Measurements from ENCODE around the gene TLR9.

The TLR9 gene

DNA sequence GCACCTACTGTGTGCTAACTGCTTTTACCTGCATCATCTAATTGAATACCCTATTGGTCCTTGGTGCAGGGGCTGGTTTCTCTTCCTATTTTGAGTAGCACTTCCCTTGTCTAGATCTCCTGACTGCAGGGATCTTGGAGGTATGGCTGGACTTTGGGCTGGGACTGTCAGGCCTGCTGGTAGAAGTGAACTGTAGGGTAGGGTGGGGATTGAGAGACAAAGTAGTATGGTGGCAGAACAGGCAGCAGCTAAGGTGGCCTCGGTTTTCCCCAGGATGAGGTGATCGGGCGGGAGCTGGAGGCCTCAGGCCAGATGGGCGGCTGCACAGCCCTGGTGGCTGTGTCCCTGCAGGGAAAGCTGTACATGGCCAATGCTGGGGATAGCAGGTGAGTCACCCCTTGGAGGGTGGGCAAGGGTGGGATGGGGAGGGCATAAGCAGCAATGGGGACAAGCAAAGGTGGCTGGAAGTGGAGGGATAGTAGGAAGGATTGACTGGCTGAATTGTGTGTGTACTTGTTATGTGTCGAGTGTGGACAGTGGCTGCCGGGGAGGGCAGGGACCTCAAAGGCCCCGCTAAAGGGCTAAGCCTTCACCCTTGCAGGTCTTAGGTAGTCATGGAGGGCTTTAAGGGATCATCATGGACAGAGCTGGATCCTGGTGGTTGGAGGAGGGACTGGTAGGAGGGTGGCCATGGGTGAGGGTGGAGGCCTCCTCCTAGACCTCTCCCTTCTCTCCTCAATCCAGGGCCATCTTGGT lies 22.1 kb upstream of the TLR9 start:
- DNase-seq (ENCODE audit: low read depth): no peak

DNA sequence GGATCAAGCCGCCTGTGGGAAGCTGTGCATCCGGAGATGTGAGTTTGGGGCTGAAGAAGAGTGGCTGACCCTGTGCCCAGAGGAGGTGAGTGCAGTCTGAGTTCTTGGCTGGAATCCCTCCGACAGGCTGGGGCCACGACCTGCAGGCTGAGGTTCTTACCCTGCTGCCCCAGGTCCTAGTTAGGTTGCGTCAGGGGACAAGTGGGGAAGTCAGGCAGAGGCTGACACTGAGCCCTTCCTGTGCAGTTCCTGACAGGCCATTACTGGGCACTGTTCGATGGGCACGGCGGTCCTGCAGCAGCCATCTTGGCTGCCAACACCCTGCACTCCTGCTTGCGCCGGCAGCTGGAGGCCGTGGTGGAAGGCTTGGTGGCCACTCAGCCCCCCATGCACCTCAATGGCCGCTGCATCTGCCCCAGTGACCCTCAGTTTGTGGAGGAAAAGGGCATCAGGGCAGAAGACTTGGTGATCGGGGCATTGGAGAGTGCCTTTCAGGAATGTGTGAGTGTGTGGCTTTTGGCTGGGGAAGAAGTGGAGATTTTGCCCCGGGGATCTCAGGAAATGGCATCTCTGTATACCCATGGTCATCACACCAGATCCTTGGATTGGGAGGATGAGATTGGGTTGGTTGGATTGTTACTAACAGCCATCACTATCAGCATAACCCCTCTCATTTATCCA lies 21.4 kb upstream of the TLR9 start:
- DNase-seq (ENCODE audit: low read depth): no peak

DNA sequence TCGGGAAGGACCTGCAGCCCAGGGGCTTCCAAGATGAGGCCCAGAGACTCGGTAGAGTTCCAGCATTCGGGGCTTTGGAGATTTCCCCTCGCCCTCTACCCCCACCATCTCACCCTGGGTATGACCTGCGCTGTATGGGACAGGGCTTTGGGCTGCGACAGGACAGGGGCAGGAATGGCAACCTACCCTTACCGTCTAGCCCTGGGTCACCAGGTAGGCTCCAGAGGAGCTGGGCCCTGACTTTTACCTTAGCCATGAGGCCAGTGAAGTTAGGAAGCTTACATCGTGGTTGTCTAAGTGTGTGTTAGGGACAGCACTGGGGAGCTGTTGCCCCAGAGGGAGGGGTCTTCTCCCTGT lies 20.8 kb upstream of the TLR9 start:
- no peak for DNase-seq (ENCODE audit: low read depth)

DNA sequence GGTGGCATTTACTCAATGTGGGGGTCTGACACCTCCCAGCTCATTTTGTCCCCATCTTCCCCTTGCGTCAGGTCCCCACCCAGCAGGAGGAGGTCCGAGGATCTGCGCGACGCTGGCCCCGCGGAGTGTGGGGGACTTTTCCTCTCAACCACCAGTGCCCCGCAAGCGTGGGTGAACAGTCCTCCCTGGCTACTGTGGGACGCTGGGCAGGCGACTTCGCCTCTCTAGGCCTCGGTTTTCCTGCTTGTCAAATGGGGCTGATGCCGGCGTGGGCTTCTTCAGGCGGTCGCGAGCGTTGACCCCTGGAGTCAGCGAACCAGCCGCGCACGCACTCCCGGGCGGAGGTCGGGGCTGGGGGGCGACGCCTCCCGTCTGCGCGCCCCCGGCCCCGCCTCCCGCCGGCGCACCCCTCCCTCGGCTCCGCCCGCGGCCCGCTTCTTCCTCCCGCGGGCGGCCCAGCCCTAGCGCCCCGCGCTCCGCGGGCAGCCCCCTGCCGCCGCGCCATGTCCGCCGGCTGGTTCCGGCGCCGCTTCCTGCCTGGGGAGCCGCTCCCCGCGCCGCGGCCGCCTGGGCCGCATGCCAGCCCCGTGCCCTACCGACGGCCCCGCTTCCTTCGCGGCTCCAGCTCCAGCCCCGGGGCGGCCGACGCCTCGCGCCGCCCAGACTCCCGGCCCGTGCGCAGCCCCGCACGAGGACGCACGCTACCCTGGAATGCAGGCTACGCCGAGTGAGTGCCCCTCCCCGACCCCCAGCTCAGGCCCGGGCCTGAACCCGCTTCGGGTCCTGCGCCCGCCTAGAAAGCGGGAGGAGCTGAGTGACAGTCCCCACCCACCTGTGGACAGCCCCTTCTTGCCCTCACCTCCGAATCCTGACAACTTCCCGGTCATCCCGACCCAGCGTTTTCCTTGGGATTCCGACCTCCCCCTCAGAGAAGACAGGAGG lies 20.1 kb upstream of the TLR9 start, which contains the start of gene PPM1M:
Gene PPM1M (plus strand): TSS at position 438 of the 942 bp plus-strand sequence. CDS start 66 bp downstream, at position 504.
- peak; percentile 49 for DNase-seq (ENCODE audit: low read depth)

DNA sequence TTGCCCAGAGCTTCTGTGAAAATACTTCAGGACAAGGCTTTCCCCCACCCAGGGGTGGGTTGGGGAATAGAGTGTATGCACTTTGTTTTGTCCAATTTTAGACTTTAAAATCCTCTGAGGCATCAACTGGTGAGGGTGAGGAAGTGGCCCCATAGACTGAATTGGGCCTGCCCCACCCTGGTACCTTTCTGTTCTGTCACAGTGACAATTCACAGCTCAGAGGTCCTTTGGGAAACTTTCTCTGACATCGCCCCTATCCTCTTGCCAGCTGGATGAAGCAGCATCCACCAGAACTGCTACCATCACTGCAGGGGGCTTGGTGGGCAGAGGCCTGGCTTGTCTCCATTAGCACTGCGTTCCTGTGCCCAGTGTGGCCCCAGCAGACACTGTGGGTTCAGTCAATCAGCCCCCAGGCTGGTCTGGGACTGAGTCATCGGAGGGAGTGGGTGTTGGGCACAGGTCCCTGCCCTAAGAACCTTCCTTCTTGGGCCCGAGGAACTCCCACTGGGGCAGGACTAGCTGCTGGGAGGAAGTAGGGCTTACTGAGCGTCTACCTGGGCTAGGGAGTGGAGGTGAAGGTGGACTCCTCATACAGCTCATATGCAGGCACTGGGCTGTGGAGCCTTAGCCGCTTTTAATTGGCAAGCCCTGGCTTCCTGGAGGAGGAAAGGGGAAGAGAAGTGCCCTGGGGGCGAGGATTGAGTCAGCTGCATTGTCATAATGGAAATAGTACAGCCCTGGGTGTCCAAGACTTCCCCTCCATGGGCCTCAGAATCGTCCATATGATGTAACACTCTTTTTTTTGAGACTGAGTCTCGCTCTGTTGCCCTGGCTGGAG lies 18.6 kb upstream of the TLR9 start:
- DNase-seq (ENCODE audit: low read depth): no peak

DNA sequence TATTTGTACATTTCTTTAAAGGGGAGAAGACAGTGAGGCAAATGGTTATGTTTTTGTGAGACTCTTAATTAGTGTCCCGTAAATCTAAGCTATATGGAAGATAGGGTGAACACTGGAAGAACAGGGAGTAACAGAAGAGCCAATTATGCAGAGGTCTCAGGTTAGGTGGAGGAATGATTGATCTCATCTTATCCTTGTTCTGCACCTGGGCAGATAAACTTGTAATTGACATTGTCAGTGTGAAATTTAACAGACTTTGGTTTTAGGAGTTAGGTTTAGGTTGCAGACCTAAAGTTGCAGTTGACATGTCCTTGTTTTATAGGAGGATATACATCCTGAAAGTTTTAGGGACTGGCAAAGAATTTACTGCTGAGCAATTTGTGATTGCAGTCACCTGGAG lies 16.6 kb upstream of the TLR9 start:
- DNase-seq (ENCODE audit: low read depth): no peak

DNA sequence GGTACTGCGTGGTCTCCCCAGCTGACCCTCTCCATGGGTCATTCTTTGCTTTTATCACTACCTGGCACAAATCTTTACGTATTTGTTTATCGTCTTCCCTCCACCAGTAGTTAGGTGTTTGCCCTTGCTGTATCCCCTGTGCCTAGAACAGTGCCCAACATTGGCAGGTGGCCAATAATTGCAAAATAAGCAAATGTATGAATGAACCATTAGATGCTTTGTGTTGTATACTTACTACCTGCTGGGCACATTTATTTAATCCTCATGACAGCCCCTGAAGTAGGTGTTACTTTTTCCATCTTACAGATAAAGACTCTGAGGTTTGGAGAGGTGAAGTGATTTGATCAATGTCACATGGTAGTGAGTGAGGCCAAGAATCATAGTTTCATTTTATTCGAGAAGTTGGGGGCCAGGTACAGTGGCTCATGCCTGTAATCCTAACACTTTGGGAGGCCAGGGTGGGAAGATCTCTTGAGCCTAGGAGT lies 15.5 kb upstream of the TLR9 start:
- no peak for DNase-seq (ENCODE audit: low read depth)

DNA sequence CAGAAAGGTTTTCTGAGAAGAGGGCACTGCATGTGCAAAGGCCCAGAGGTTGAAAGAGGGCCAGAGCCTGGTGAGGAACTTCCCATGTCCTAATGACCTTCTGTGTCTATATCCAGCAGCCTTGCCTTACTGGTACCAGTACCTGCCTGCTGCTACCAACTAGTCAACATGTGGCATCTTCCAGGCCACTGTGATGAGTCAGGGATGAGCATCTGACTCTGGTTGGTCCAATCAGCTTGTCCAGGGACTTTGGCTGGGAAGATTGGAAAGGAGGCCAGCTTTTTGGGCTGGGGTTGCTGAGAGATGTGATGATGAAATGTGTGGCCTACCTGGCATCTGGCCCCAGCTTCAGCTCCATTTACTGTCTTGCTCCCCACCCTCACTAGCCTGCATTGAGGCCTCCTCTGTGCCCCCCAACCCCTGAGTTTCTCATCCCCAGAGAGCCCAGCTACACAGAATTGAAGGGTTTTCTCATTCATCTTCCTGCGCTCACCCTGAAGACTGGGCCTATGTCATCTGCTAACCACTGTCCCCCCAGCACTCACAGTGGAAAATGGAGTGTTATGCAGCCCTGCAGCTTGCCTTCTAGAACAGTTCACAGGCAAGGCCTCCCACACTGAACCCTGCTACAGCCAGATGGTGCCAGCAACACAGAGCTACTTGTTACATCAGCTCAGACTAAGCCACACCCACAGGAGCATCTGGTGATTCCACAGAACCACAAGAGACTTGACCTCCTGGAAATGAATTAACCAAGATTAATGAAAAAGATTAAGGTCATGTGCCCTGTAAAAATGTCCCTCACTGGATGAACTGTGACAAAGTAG lies 14.8 kb upstream of the TLR9 start:
- no peak for DNase-seq (ENCODE audit: low read depth)

DNA sequence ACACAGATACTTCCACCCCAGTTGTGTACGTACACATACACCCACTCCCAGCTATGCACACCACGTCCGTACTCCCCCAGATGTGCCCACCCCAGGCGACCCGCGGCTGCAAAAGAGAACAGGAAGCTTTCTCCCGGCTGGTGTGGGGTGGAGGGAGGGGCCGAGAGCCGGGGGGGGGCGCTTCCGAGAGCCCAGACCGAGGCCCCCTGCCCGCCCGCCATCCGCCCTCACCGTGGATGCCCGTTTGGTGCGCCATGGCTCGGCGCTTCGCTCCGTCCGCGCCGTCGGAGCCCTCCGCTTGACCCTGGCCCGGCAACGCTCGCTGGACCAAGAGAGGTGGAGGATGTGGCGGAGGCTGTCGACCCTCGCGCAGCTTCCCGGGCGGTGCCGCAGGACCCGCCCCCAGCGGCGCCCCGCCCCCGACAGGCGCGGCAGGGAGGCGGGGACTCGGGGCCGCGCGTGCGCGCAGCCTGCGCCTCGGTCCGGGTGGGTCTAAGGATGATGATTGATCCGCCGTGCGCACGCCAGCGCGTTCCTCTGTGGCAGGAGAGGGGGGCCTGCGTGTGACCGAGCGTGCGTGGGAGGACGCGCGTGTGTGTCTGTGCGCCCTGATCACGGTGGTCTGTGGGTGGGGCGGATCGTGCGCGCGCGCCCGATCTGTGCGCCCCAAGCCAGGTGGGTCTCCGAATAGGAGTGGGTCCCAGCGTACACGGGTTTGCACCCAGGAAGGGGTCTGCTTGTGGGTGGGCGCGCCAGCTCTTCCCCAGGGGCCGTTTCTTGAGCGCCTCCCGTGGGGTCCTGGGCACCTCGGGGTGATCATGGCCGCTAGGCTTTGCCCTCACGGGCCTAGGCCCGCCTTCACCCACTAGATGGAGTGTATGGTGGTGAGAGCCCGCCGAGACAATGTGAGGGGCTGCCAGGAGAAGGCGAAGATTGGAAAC lies 13.6 kb upstream of the TLR9 start, which contains the start of gene TWF2:
Gene TWF2 (minus strand): TSS at position 398 of the 941 bp plus-strand sequence. CDS start 142 bp downstream, at position 256.
- DNase-seq (ENCODE audit: low read depth): peak; percentile 77

DNA sequence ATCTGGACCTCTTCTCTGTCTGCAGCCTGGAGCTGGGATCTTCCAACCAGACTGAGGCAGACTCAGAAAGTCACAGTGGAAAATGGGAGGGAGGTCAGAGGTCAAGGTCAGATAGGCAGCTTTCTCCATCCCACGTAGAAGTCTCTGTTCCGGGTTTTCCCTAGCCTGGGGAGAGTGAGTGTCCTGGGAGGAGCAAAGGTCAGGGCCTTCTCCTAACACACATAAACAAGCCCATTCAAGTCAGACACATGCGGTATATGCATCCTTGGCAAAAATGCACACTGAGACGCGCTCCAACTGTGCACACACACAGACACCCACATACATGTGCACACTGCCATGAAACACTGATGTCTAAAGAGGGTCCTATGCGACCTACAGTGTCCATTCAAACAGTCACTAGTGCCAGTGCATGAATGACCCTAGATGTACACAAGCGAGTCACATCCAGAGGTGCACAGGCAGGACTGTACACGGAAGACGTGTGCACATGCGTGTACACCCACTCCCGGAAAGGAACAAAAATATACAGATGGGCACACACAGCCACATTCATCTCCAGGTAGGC lies 12.8 kb upstream of the TLR9 start:
- DNase-seq (ENCODE audit: low read depth): no peak

DNA sequence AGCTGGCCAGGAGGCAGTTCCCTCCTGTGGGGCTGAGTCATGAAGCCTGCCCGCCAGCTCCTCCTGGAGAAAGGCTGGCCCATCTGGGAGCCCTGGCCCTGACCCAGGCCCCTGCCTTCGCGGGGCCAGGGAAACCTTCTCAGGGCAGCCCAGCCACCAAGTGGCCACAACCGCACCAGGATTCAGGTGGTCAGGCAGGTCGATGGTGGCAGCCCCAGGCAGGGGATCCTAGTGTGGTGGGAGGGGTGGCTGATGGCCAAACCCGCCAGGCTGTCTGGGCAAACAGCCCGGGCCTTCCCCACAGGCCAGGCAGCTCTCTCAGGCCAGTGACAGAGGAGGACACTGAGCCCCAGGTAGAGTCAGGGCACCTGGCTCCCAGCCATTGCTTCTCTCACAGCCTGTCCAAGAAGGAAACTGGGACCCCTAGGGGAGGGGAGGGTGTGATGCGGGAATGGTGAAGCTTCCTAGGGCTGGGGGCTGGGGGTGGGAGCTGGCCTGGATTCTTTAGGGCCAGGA lies 12.3 kb upstream of the TLR9 start:
- no peak for DNase-seq (ENCODE audit: low read depth)

DNA sequence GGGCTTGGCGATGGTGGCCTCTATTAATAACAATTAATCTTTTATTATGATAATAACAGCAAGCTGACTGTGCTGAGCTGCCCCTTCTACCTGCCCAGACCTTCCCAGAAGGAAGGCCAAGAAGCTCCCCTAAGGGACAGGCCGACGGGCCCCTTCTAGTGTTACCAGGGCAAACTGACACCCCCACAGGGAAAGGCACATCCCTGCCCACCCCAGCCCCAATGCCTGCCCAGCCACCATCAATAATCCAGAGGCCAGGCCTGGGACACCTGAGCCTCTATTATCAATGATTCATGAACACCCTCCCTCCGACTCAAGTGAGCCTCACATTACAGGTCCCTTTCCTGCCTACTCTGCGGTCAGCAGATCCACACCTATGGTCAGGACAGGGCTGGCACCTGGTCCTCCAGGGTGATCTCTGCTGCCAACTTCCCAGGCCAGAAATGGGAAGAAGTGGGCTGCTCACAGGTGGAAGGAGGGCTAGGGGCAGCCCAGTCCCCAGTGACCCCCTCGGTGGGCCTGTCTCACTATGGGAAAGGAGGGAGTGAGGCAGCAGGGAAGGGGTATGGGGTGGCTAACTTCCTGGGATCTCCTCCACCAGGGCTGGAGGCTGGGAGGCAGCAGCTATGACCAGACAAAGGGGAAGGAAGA lies 11.7 kb upstream of the TLR9 start:
- DNase-seq (ENCODE audit: low read depth): no peak

DNA sequence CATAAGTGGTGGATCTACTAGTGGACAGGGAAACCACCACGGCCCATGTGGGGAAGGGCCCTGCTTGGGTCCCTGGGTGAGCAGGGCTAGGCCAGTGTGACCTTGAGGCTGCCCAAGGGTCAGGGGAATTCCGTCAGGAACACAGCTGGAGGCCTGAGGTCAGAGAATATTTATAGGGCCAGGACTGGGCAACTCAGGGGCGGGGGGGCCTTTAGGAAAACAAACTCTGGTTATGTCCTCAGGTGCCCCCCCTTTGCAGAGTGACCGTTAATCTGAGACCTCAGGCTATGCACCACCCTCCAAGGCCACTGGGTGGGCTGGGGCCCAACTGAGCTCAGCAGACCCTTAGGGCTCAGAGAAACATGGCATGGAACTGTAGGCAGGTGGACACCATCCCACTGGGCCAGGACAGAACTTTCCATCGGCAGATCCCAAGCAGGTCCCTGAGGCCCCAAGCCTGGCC lies 11.0 kb upstream of the TLR9 start:
- no peak for DNase-seq (ENCODE audit: low read depth)

DNA sequence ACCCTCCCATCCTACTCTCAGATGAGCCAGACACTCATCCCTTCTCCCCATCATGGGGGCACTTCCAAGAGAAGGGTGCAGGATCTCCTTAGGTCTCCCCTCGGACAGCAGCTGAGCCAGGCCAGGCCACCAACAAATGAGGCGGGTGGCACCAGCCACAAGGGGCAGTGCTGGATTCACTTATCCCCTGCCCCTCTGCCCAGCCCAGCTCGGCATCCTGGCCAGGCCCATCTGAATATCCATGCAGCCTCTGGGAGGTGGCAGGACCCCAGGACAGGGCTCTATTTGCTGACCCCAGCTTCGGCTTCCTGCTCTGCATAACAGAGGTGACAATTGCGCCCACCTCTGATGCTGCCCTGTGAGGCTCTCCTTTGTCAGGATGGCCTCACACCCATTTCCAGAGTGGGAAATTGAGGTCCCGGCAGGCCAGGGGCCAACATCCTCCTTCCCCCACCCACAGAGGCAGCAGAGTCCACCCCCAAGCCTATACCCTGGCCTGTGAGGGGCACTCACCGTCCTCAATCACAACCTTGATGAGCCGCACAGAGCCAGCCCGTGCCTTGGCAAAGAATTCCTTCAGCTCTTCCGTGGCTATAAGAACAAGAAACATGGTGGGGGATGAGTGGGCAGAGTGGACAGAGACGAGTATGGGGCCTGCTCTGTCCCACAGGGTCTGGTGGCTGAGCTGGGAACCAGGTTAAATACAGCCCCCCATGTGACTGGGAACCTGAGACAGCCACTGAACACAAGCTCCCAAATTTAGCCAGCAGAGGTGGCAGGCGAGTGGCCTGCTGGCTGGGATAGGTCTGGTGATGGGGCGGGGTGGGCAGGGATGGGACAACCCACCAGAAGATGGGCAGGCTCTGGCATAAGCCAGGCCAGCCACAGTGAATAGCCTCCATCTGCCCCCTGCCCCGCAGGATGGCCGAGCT lies 9.3 kb upstream of the TLR9 start:
- DNase-seq (ENCODE audit: low read depth): no peak

DNA sequence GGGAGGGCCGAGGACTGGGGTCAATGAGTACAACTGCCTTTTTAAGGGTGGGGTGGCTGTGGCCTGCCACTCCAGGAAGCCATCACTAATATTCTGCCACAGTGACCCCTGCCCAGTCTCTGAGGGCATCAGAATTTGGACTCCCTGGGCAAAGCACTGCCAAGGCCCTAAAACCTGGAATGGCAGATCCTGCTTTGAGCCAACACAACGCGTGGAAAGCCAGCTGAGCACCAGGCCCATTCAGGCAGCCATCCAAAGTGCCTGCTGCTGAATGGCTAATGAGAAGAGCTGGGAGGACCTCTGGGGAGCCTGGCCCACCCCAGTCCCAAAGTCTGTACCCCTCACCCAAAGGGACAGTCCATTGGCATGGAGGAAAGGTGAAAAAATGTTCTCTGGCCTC lies 8.5 kb upstream of the TLR9 start:
- no peak for DNase-seq (ENCODE audit: low read depth)

DNA sequence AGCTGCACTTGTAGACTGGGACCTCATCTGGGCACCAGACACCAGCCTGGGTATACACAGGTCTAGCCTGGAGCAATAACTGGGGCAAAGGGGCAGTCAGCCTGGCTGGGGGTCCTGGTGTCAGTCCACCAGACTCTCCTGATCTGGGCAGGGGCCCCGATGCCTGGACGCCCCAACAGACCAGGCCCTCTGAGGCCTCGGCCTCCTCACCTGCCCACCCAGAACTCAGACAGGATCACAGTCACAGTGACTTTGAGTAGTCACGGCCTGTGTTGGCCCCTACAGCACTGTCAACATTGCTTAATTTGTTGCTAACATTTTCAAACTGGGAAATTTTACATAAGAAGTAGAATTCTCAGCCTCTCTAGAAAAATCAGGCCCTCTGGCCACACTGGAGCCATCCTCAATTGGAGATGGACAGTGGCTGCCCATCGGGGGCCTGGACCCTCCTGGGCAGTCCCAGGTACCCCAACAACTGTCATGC lies 7.7 kb upstream of the TLR9 start:
- no peak for DNase-seq (ENCODE audit: low read depth)

Measured in T follicular helper cell (primary cell).